HG02588 (cell line): ENCODE data around the gene UAP1L1.
"Not testable (repeated sequence)": the region's sequence is repeated elsewhere in the genome, so short reads cannot be mapped to it uniquely, and the experiment has no call there.

Source experiments
- ATAC-seq: cut with Tn5 transposase; IDR thresholded peaks from one replicate; pipeline ENCODE4 v1.9.1; 2021; ENCODE audit warnings: mild to moderate bottlenecking, moderate library complexity; ENCODE audit not compliant: unreplicated experiment

Gene UAP1L1

GRCh38 chr9:137111788-137112563 is 34.7 kb downstream of the UAP1L1 start:
- ATAC-seq: no peak

GRCh38 chr9:137112564-137113384 is 35.5 kb downstream of the UAP1L1 start:
- no peak for ATAC-seq

GRCh38 chr9:137113385-137114159 is 36.3 kb downstream of the UAP1L1 start:
- no peak for ATAC-seq

- ATAC-seq: no peak
Observed at GRCh38 chr9:137114220-137114612, 36.9 kb downstream of the UAP1L1 start.

GRCh38 chr9:137114613-137115393 is 37.5 kb downstream of the UAP1L1 start, which contains the start of gene DPP7:
TSS of gene DPP7 (minus strand) at chr9:137114733. CDS start at chr9:137114713, 20 bp downstream.
- peak; percentile 59 for ATAC-seq

GRCh38 chr9:137115394-137116026 is 38.2 kb downstream of the UAP1L1 start:
- ATAC-seq: no peak

GRCh38 chr9:137116027-137116507 is 38.8 kb downstream of the UAP1L1 start:
- ATAC-seq: no peak

- no peak for ATAC-seq
Observed at GRCh38 chr9:137116728-137117127, 39.4 kb downstream of the UAP1L1 start.

- no peak for ATAC-seq
Observed at GRCh38 chr9:137117269-137117731, 40.0 kb downstream of the UAP1L1 start.

GRCh38 chr9:137118092-137118603 is 40.8 kb downstream of the UAP1L1 start:
- ATAC-seq: not testable (repeated sequence)

- not testable (repeated sequence) for ATAC-seq
Observed at GRCh38 chr9:137121927-137122795, 44.8 kb downstream of the UAP1L1 start.

- not testable (repeated sequence) for ATAC-seq
Observed at GRCh38 chr9:137122796-137123467, 45.6 kb downstream of the UAP1L1 start.

GRCh38 chr9:137123468-137123837 is 46.1 kb downstream of the UAP1L1 start:
- ATAC-seq: no peak

- not testable (repeated sequence) for ATAC-seq
Observed at GRCh38 chr9:137123952-137124462, 46.7 kb downstream of the UAP1L1 start.

GRCh38 chr9:137126786-137127185 is 49.5 kb downstream of the UAP1L1 start:
- ATAC-seq: no peak

- ATAC-seq: no peak
Observed at GRCh38 chr9:137127301-137128157, 50.2 kb downstream of the UAP1L1 start.
